Stomach (tissue), 4 donors: Measurements from ENCODE around the gene PDCD2L.

Experiments
- POLR2A ChIP-seq, 4 donors: fragments of 450-650 bp; IDR thresholded peaks; one replicate each; pipeline ENCODE4 v1.6.1; 2016; ENCODE audit warnings: antibody characterized with exemption in 4 of 4, control low read depth in 2 of 4, mild to moderate bottlenecking in 1 of 4, moderate library complexity in 1 of 4
- POLR2AphosphoS5 ChIP-seq, 3 donors: sonication (generic); formaldehyde crosslinking; IDR thresholded peaks; one replicate each; pipeline ENCODE4 v1.6.1; 2016; ENCODE audit warnings: antibody characterized with exemption in 3 of 3
- TF ChIP-seq, protein P1 (sequence below), 7 experiments: fragments of 450-650 bp in 4 of 7; fragments of 200-600 bp in 3 of 7; sonication (generic) in 3 of 7; IDR thresholded peaks; one replicate each; pipeline ENCODE4 v1.5.1; 2016 to 2019; ENCODE audit warnings: antibody characterized with exemption in 7 of 7, control low read depth in 2 of 7, mild to moderate bottlenecking in 1 of 7

DNA sequence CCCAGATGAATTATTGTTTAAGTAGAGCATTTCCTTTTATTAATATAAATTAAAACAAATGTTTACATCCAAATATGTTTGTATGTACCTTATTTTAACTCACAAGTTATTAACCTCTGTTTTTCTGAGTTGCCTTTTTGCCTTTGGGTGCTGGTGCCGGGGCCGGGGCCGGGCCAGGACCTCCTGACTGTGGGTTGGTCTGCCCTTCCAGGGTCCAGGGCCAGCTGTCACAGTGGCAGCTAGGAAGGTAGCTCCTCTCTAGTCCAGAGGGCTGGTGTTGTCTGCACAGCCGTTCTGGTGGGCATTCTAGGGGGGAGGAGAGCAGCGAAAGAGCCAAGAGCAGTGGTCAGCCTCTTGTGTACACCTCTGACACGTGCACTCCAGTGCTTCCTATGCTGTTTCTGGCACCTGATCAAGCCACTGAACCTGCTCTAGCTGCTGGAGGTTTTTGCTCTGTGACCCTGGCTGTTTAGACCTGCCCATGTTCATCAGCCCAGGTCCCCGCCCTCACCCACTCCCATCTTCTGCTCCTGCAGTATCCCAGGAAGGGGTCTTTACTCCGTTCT lies 22.0 kb downstream of the PDCD2L start:
- TF ChIP-seq POLR2A (IDR thresholded peaks at IDR 0.05) (no peak), POLR2AphosphoS5 (IDR thresholded peaks at IDR 0.05) (no peak)
- TF ChIP-seq, protein P1, sequence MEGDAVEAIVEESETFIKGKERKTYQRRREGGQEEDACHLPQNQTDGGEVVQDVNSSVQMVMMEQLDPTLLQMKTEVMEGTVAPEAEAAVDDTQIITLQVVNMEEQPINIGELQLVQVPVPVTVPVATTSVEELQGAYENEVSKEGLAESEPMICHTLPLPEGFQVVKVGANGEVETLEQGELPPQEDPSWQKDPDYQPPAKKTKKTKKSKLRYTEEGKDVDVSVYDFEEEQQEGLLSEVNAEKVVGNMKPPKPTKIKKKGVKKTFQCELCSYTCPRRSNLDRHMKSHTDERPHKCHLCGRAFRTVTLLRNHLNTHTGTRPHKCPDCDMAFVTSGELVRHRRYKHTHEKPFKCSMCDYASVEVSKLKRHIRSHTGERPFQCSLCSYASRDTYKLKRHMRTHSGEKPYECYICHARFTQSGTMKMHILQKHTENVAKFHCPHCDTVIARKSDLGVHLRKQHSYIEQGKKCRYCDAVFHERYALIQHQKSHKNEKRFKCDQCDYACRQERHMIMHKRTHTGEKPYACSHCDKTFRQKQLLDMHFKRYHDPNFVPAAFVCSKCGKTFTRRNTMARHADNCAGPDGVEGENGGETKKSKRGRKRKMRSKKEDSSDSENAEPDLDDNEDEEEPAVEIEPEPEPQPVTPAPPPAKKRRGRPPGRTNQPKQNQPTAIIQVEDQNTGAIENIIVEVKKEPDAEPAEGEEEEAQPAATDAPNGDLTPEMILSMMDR (IDR thresholded peaks at IDR 0.05), result no peak
